ENCODE results near the gene IL4R. TPM values are rescaled to one million over a fixed set of nuclear protein-coding genes. Genes with fewer than 3 reads are reported as not detected.

IL4R gene
- total RNA-seq, 2 donors from 2014 or later: 163 to 216 TPM

DNA sequence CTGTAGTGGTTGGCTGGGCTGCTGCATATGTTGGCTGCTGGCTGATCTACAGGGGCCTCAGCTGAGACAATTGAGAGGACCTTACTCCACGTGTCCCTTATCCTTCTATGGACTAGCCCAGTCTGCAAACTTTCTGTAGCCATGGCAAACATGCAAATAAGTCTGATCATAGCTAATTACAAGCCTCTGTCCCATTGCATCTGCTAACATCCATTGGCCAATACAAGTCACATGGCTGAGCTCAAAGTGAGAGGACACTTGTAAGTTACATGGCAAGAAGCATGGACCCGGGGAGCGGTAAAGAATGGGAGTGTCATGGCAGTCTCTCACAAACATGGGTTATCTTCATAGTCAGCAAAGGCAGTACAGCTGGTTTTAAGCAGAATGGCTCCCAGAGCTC, 11.6 kb upstream of the IL4R start:
- H3K4me3 Mint-ChIP-seq: no peak overlapping the region
- no peak for ATAC-seq (replicated peaks)
- peaks cover 4% of the 10 kb centered on the region for H3K9me3 Mint-ChIP-seq
- no peaks in the 10 kb centered on the region for H3K36me3 Mint-ChIP-seq (ENCODE audit: low read depth)
- H3K27ac Mint-ChIP-seq: no peak overlapping the region
- peaks cover 15% of the 10 kb centered on the region for H3K4me1 Mint-ChIP-seq
- no peaks in the 10 kb centered on the region for H3K27me3 Mint-ChIP-seq

DNA sequence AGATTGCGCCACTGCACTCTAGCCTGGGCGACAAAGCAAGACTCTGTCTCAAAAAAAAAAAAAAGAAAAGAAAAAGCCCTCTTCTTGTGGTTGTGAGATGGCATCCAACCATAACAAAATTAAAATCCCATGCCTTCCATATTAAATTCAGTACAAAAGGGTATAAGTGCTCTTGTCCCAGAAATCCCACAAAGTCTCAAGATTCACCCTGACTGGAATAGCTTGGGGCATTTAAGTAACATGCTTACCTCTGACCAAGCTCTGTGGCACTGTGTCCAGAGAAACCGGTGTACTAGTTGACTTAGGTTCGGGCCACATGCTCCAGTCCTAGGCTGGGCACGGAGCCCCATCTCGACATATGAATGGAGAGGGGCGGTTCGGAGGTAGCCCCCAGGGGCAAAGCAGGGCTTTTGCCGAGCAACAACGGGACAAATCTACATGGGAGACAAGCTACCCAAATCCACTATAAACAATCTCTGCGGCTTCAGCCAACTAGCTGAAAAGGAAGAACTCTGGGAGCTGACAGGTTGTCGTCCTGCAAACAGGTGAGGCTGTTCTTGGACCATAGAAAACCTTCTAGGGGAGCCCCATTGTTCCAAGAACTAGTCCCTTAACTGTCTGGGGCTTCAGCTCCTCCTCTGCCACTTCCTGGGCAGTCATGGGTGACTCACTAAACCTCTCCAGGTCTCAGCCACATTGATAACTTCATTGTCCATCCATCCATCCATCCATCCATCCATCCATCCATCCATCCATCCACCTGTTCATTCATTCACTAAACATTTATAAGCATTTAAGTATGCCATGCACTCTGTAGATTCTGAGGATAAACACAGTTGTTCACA, 10.3 kb upstream of the IL4R start:
- peaks cover 4% of the 10 kb centered on the region for H3K9me3 Mint-ChIP-seq
- ATAC-seq (replicated peaks): peak; percentile 39
- H3K4me1 Mint-ChIP-seq: peaks cover 15% of the 10 kb centered on the region
- H3K4me3 Mint-ChIP-seq: no peak overlapping the region
- H3K27ac Mint-ChIP-seq: no peak overlapping the region
- H3K36me3 Mint-ChIP-seq (ENCODE audit: low read depth): no peaks in the 10 kb centered on the region
- H3K27me3 Mint-ChIP-seq: no peaks in the 10 kb centered on the region

DNA sequence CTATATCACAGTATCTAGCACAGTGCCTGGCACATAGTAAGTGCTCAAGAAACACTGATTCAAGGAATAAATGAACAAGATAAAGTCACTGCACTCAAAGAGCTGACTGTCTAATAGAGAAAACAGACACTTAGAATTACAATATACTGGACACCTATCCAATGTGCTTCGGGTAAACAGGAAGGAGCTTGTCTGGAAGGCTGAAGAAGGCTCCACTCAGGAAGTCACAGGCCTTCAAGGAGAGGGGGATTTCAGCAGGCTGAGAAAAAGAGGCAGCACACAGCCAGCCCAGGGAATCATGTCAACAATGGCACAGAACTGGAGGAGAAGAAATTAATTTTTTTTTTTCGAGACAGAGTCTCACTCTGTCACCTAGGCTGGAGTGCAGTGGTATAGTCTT, 9.7 kb upstream of the IL4R start:
- Mint-ChIP-seq H3K27ac (no peak overlapping the region), H3K4me3 (no peak overlapping the region), H3K27me3 (no peaks in the 10 kb centered on the region), H3K9me3 (peaks cover 4% of the 10 kb centered on the region), H3K36me3 (ENCODE audit: low read depth) (no peaks in the 10 kb centered on the region), H3K4me1 (peaks cover 15% of the 10 kb centered on the region)
- no peak for ATAC-seq (replicated peaks)

DNA sequence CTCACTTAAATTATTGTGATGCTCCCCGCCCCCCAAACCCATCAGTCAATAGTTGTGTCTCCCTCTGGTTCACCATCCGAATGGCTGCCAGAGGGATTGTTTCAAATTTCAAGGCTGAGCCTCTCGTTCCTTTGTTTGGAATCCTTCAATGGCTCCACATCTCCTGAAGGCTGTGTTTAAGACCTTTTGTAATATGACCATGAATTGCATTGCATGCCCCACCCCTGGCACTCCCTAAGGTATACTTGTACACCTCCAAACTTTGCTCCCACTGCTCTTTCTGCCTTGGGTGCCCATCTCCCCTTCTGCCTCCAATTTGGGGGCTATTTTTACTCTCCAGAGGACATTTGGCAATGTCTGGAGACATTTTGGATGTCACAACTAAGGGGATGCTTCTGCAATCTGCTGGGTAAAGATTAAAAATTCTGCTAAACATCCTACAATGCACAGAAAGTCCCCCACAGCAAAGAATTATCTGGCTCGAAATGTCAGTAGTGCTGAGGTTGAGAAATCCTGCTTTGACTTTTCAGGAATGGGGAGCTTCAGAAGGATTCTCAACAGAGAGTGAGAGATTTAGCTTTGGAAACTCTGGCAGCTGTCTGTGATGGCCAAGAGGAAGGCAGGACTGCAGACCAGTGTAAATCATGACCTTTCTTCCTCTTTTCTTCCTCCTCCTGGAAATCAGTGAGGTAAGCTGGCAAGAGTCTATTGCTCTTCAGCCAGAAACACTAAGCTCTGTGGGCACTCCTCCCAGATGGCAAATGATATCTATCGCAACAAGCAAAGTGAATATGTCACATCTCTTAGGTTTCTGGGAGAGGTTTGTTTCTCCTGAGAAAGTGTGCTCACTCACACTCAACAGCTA, 8.7 kb upstream of the IL4R start:
- Mint-ChIP-seq H3K27ac (no peak overlapping the region), H3K4me3 (no peak overlapping the region), H3K4me1 (peaks cover 10% of the 10 kb centered on the region), H3K9me3 (peaks cover 4% of the 10 kb centered on the region), H3K36me3 (ENCODE audit: low read depth) (no peaks in the 10 kb centered on the region), H3K27me3 (no peaks in the 10 kb centered on the region)
- ATAC-seq (replicated peaks): no peak

DNA sequence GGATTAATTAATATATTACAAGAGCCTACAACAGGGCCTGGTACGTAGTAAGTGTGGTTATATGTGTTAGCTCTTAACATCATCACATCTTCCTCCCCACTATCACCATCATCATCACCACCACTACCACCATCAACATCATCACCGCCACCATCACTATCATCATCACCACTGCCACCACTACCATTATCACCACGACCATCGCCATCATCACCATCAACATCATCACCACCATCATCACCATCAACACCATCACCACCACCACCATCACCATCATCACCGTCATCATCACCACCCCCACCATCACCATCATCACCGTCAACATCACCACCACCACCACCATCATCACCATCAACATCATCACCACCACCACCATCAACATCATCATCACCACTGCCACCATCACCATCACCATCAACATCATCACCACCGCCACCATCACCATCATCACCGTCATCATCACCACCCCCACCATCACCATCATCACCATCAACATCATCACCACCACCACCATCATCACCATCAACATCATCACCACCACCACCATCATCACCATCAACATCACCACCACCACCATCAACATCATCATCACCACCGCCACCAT, 7.8 kb upstream of the IL4R start:
- Mint-ChIP-seq H3K4me3 (no peak overlapping the region), H3K4me1 (peaks cover 10% of the 10 kb centered on the region), H3K36me3 (ENCODE audit: low read depth) (no peaks in the 10 kb centered on the region), H3K9me3 (peaks cover 4% of the 10 kb centered on the region), H3K27ac (no peak overlapping the region), H3K27me3 (no peaks in the 10 kb centered on the region)
- ATAC-seq (replicated peaks): no peak

DNA sequence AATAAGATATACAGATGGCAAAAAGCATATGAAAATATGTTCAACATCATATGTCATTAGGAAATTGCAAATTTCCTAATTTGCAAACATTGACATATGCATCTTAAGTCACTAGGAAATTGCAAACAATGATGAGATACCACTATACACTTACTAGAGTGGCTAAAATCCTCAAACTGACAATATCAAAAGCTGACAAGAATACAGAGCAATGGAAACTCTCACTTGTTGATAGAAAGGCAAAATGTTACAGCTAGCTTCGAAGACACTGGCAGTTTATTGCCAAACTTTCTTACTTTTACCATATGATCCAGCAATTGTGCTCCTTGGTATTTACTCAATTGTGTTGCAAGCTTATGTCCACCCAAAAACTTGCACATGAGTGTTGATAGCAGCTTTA, 5.0 kb upstream of the IL4R start:
- Mint-ChIP-seq H3K4me1 (peaks cover 22% of the 10 kb centered on the region), H3K27ac (no peak overlapping the region), H3K4me3 (no peak overlapping the region), H3K27me3 (no peaks in the 10 kb centered on the region), H3K36me3 (ENCODE audit: low read depth) (no peaks in the 10 kb centered on the region), H3K9me3 (peaks cover 4% of the 10 kb centered on the region)
- no peak for ATAC-seq (replicated peaks)

DNA sequence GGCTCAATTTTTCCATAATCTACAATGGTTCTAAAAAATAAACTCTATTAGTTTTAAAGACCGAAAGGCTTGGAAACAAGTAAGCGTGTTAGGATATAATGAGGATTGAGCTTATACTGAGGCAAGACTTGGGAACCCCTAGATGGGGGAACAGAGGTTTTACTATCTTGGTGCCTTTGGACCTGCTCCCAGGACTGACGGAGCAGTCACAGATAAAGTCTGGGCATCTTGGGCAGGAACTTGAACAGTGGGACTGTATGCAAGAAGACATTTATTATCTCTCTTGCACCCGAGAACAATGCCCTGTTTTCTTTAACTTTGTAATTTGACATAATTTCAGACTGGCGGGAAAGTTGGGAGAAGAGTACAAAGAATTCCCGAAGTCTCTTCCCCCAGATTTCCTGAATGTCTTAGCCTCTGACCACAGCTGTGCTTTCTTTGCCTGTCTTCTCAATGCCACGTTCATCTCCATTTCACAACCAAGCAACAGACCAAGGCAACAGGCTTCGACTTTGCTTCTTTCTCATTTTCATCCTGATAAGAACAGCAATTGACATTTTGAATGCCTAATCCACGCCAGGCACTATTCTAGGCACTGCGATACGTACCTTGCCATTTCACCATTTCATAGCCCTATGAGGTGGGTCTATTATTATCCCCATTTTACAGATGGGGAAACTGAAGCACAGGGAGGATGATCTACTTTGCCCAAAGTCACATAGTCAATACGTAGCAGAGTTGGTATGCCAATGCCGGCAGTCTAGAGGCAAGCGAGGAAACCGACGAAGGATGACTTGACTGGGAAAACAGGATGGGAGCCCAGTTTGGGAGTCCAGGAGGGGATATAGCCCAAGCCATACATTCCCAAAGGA, 3.0 kb upstream of the IL4R start:
- Mint-ChIP-seq H3K9me3 (peaks cover 2% of the 10 kb centered on the region), H3K36me3 (ENCODE audit: low read depth) (peaks cover 18% of the 10 kb centered on the region), H3K27me3 (no peaks in the 10 kb centered on the region), H3K4me3 (no peak overlapping the region), H3K4me1 (peaks cover 15% of the 10 kb centered on the region), H3K27ac (no peak overlapping the region)
- ATAC-seq (replicated peaks): no peak

DNA sequence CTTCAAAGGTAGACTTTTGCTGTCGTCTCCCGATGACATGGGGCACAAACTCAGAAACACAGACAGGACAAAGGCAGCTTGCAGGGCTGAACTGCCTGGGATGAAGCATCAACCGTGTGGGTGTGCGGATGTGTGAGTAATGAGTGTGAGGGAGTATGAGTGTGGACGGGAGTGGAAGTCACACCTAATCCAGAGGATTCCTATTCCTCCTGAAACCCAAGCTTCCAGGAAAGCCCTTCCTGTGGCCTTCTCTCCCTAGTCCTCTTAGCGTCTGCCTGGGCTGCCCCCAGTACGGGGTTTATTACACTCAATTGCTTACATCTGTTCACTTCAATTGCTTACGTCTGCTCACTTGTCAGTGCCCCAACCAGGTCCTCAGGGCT, 2.3 kb upstream of the IL4R start:
- ATAC-seq (replicated peaks): no peak
- Mint-ChIP-seq H3K4me1 (peaks cover 13% of the 10 kb centered on the region), H3K27me3 (no peaks in the 10 kb centered on the region), H3K36me3 (ENCODE audit: low read depth) (peaks cover 25% of the 10 kb centered on the region), H3K9me3 (no peaks in the 10 kb centered on the region), H3K4me3 (peak overlapping the region; percentile 98), H3K27ac (peak overlapping the region; percentile 47)

DNA sequence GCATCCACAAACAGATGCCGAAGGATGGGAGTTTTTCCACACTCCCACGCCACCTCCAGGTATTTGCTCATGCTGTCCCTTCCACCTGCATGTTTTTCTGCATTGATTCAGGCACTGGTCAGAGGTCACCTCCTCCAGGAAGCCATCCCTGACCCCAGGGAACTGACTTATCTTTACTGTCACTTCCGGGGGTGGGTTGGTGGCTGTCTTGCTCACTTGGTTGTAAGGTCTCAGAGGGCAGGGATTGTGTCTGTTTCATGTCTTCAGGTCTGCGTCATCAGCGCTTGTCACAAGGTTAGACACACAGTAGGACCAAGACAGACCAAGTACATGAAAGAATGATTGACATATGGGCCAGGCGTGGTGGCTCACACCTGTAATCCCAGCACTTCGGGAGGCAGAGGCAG, 1.9 kb upstream of the IL4R start:
- peak overlapping the region; percentile 98 for H3K4me3 Mint-ChIP-seq
- H3K27me3 Mint-ChIP-seq: no peaks in the 10 kb centered on the region
- H3K27ac Mint-ChIP-seq: peak overlapping the region; percentile 47
- H3K9me3 Mint-ChIP-seq: no peaks in the 10 kb centered on the region
- H3K36me3 Mint-ChIP-seq (ENCODE audit: low read depth): peaks cover 29% of the 10 kb centered on the region
- peak; percentile 2 for ATAC-seq (replicated peaks)
- H3K4me1 Mint-ChIP-seq: peaks cover 13% of the 10 kb centered on the region

DNA sequence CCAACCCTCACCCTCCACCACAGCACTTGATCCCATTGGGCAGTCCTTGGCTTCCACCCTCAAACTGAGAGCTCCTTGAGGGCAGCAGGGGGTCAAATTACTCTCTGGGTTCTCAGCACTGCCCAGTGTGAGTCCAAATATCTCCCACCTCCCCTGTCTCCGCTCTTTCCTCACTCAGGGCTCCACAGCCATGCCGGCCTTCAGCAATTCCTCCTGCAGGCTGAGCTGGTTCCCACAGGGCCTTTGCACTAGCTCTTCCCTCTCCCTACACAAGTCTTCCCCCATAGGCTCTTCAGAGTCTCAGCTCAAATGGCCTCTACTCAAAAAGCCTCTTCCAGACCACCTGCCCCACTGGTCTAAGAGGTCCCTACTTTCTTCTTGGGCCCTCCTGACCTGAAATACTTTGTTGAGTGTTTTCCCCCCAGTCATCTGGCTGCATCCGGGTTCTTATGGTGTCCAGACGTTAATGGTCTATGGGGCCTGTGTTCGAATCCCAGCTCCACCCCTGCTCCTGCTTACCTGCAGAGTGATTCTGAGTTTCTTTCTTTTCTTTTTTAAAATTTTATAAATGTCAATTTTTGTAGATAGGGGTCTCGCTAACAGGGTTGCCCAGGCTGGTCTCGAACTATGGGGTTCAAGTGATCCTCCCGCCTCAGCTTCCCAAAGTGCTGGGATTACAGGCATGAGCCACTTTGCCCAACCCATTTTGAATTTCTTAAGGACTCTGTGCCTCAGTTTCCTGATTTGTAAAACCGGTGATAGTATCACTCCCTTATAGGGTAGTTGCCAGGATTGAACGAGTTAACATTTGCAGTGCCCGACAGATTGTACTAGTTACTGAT, 973 bp upstream of the IL4R start:
- Mint-ChIP-seq H3K4me1 (peaks cover 19% of the 10 kb centered on the region), H3K27me3 (no peaks in the 10 kb centered on the region), H3K36me3 (ENCODE audit: low read depth) (peaks cover 38% of the 10 kb centered on the region), H3K9me3 (no peaks in the 10 kb centered on the region), H3K4me3 (peak overlapping the region; percentile 98), H3K27ac (peak overlapping the region; percentile 72)
- ATAC-seq (replicated peaks): no peak

DNA sequence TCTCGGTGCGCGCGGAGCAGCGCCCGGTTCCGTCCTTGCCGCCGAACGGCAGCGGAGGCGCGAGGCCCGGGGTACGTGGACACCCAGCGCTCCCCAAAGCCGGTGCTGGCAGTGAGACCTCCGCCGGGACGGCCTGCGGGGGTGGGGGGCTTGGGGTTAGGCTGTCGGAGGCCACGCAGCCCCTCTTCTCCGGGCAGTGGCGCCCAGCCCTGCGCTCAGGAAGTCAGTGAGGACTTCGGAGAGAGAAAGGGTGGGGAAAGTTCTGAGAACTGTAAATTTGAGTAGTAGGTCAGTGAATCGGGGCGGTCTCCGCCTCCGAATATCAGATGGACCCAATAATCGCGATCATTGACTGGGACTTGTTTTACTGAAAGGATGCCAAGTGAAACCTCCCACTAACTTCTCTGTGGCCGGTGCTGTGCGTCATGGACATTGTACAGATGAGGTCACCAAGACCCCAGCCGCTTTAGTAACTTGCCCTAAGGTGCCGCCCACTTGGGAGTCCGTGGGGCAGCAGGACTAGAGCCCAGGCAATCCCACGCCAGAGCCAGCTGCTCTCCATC, 468 bp downstream of the IL4R start:
- no peaks in the 10 kb centered on the region for H3K9me3 Mint-ChIP-seq
- H3K27ac Mint-ChIP-seq: peak overlapping the region; percentile 97
- H3K27me3 Mint-ChIP-seq: no peaks in the 10 kb centered on the region
- H3K4me1 Mint-ChIP-seq: peaks cover 33% of the 10 kb centered on the region
- peaks cover 53% of the 10 kb centered on the region for H3K36me3 Mint-ChIP-seq (ENCODE audit: low read depth)
- peak; percentile 47 for ATAC-seq (replicated peaks)
- H3K4me3 Mint-ChIP-seq: peak overlapping the region; percentile 98

DNA sequence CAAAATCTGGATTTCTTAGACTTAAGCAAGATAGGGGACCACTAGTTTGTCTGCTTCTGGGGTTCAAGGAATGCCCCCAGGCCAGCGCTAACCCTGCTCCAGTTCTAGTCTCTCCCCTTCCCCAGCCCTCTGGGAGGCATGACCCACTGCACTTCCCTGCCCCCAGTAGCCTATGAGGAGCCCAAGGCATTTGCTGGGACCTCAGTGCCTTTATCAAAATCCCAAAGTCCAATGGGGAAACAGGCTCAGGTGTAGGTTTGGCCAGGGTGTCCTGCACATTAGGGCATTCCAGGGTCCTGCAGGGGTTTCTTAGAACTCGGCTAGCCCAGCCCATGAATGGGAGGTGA, 1.2 kb downstream of the IL4R start:
- Mint-ChIP-seq H3K4me3 (peak overlapping the region; percentile 98), H3K27me3 (no peaks in the 10 kb centered on the region), H3K4me1 (peaks cover 37% of the 10 kb centered on the region), H3K27ac (peak overlapping the region; percentile 97), H3K9me3 (no peaks in the 10 kb centered on the region), H3K36me3 (ENCODE audit: low read depth) (peaks cover 60% of the 10 kb centered on the region)
- no peak for ATAC-seq (replicated peaks)
